ENCODE measurements around the gene PLXNA4. TPM values are rescaled to one million over a fixed set of nuclear protein-coding genes. Genes with fewer than 3 reads are reported as not detected.

The PLXNA4 gene
- total RNA-seq, 1 experiment from 2014 or later, result not detected

GRCh38 chr7:132080467-132080866 is 495.8 kb downstream of the PLXNA4 start:
- Mint-ChIP-seq H3K4me3 (ENCODE audit: unreplicated experiment) (no peak overlapping the region), H3K36me3 (ENCODE audit: insufficient read depth, unreplicated experiment) (no peaks in the 10 kb centered on the region), H3K27me3 (ENCODE audit: insufficient read depth, unreplicated experiment) (peaks cover 16% of the 10 kb centered on the region), H3K27ac (ENCODE audit: low read depth, unreplicated experiment) (no peak overlapping the region), H3K9me3 (ENCODE audit: unreplicated experiment) (no peaks in the 10 kb centered on the region), H3K4me1 (ENCODE audit: insufficient read depth, unreplicated experiment) (no peaks in the 10 kb centered on the region)
- no peak for DNase-seq (ENCODE audit: unreplicated experiment)
- ChIA-PET POLR2A (no interaction called here), CTCF (interaction anchor here (1.1 kb wide), 1 partner anchor 11 kb away, joined by 4 read pairs; no protein-coding TSS in a partner anchor)
- TF ChIP-seq, protein P1, sequence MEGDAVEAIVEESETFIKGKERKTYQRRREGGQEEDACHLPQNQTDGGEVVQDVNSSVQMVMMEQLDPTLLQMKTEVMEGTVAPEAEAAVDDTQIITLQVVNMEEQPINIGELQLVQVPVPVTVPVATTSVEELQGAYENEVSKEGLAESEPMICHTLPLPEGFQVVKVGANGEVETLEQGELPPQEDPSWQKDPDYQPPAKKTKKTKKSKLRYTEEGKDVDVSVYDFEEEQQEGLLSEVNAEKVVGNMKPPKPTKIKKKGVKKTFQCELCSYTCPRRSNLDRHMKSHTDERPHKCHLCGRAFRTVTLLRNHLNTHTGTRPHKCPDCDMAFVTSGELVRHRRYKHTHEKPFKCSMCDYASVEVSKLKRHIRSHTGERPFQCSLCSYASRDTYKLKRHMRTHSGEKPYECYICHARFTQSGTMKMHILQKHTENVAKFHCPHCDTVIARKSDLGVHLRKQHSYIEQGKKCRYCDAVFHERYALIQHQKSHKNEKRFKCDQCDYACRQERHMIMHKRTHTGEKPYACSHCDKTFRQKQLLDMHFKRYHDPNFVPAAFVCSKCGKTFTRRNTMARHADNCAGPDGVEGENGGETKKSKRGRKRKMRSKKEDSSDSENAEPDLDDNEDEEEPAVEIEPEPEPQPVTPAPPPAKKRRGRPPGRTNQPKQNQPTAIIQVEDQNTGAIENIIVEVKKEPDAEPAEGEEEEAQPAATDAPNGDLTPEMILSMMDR (IDR thresholded peaks at IDR 0.05; ENCODE audit: unreplicated experiment), result no peak
- intact Hi-C loops (cut with micrococcal nuclease), result no loop called here
- BruUV-seq (replicated peaks), result no TSS peak

DNA sequence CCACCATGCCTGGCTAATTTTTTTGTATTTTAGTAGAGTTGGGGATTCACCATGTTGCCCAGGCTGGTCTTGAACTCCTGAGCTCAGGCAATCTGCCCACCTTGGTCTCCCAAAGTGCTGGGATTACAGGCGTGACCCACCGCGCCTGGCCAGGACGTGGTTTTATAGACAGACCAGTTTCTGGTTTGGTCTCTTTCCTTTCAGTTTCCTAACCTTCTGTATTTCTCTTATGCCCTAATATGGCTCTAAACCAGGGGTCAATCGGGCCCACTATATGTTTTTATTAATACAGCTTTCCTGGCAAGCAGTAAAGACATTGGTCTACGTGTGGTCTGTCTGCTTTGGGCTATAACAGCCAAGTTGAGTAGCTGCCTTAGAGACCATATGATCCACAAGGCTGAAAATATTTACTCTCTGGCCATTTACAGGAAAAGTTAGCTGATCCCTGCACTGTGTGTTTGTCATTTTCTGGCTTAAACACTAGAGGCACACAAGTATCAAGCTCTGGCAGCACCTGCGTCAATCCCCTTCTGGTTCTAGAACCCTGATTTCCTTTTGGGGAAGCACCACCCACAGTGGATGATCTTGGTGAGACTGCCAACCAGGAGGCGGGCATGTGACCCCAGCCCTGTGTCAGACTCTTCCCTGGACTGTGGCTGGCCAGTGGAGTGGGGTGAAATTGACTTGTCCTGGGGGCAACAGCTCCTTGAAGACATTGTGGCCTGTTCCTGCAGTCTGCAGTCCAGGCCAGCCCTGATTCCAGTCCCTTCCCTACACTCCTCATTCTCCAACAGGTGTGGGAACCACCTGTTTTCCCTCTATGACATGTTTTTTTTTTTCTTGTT is 497.2 kb downstream of the PLXNA4 start:
- ChIA-PET CTCF (interaction anchor here (0.7 kb wide), 1 partner anchor 249 kb away, joined by 3 read pairs; no protein-coding TSS in a partner anchor), POLR2A (no interaction called here)
- no peak overlapping the region for H3K27ac Mint-ChIP-seq (ENCODE audit: low read depth, unreplicated experiment)

DNA sequence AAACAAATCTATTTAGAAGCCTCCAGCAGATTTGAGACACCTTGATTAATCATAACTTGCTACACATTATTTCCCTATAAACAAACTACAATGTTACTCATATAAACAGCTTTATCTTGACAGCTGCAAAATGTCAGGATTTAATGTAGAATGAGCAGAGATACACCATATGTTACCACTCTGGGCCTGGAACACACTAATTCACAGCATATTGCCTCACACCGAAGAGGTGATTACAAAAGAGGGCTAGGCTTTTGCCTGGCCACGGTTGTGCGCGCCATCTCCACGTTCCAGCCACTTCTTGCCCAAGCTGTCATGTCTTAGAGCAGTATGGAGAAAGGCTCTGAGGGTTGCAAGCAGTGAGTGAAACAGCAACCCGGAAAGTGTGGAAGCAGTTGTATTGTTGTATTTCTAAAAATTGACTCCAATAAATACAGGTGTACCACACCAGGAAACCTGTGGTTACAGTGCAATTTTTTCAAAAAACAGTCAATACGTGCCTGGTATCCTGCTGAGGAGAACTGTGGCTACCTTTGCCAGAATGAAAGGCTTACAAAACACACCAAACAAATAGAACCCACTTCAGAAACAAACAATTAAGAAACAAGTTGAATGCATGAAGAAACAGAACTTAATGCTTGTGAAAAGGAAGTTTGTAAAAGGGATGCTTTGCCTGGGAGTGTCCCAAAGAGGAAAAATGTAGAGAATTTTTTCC is 498.1 kb downstream of the PLXNA4 start:
- CTCF ChIA-PET, result no interaction called here
- Mint-ChIP-seq H3K4me1 (ENCODE audit: insufficient read depth, unreplicated experiment) (no peaks in the 10 kb centered on the region), H3K27me3 (ENCODE audit: insufficient read depth, unreplicated experiment) (peaks cover 3% of the 10 kb centered on the region), H3K9me3 (ENCODE audit: unreplicated experiment) (no peaks in the 10 kb centered on the region), H3K27ac (ENCODE audit: low read depth, unreplicated experiment) (no peak overlapping the region), H3K4me3 (ENCODE audit: unreplicated experiment) (no peak overlapping the region), H3K36me3 (ENCODE audit: insufficient read depth, unreplicated experiment) (no peaks in the 10 kb centered on the region)
- POLR2A ChIA-PET, result no interaction called here
- intact Hi-C loops (cut with micrococcal nuclease), result no loop called here
- no peak for DNase-seq (ENCODE audit: unreplicated experiment)
- BruUV-seq (replicated peaks), result no TSS peak
- TF ChIP-seq, protein P1 (IDR thresholded peaks at IDR 0.05; ENCODE audit: unreplicated experiment), result no peak

More for the DNA sequence above, 497.2 kb downstream of the PLXNA4 start:
- H3K27me3 Mint-ChIP-seq (ENCODE audit: insufficient read depth, unreplicated experiment), result peaks cover 12% of the 10 kb centered on the region
- H3K9me3 Mint-ChIP-seq (ENCODE audit: unreplicated experiment), result no peaks in the 10 kb centered on the region
- no peaks in the 10 kb centered on the region for H3K4me1 Mint-ChIP-seq (ENCODE audit: insufficient read depth, unreplicated experiment)
- intact Hi-C loops (cut with micrococcal nuclease), result no loop called here
- no peak for DNase-seq (ENCODE audit: unreplicated experiment)
- no peaks in the 10 kb centered on the region for H3K36me3 Mint-ChIP-seq (ENCODE audit: insufficient read depth, unreplicated experiment)
- no peak overlapping the region for H3K4me3 Mint-ChIP-seq (ENCODE audit: unreplicated experiment)
- no TSS peak for BruUV-seq (replicated peaks)
- TF ChIP-seq, protein P1 (IDR thresholded peaks at IDR 0.05; ENCODE audit: unreplicated experiment), result no peak

DNA sequence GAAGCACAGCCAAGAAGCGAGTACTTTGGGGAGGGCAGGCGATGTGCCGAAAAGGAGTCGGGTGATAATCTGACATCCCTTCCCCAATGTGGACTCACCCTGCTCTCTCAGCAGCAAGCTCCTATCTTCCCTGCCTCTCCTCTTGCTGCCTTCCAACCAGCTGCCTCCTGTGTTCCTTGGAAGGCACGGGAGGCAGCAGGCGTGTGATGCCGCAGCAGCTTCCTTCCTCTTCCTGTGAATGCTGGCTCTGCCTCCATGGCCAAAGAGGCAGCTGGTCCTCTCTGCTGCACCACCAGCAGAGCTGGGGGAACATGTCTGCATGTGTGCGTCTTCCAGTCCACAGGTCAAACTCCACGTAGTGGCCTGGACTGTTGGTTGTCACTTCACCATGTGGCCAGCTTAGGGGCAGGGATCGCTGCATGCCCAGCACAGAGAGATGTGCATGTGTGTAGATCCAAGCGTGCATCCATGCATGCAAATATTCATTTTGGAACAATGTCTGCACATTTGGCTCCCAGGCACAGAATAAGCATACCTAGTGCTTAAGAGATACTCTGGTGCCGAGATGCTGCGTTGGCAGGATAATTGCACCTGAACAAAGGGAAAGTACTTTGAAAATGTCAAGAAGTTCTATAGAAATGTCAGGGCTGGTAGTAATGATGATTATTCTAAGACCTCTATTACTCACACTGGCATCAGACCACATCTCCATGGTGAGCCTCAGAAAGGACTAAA is 499.8 kb downstream of the PLXNA4 start:
- POLR2A ChIA-PET, result no interaction called here
- no peak overlapping the region for H3K27ac Mint-ChIP-seq (ENCODE audit: low read depth, unreplicated experiment)
- no peaks in the 10 kb centered on the region for H3K9me3 Mint-ChIP-seq (ENCODE audit: unreplicated experiment)
- H3K4me1 Mint-ChIP-seq (ENCODE audit: insufficient read depth, unreplicated experiment), result no peaks in the 10 kb centered on the region
- H3K27me3 Mint-ChIP-seq (ENCODE audit: insufficient read depth, unreplicated experiment), result no peaks in the 10 kb centered on the region
- BruUV-seq (replicated peaks), result no TSS peak
- intact Hi-C loops (cut with micrococcal nuclease), result no loop called here
- TF ChIP-seq, protein P1 (IDR thresholded peaks at IDR 0.05; ENCODE audit: unreplicated experiment), result no peak
- H3K4me3 Mint-ChIP-seq (ENCODE audit: unreplicated experiment), result no peak overlapping the region
- DNase-seq (ENCODE audit: unreplicated experiment), result no peak
- no peaks in the 10 kb centered on the region for H3K36me3 Mint-ChIP-seq (ENCODE audit: insufficient read depth, unreplicated experiment)
- CTCF ChIA-PET, result interaction anchor here (0.7 kb wide), 1 partner anchor 322 kb away, joined by 4 read pairs; no protein-coding TSS in a partner anchor
